Progenitor cell of endocrine pancreas (in vitro differentiated cells): ENCODE measurements around the gene TBX21. TPM values are rescaled to one million over a fixed set of nuclear protein-coding genes. Genes with fewer than 3 reads are reported as not detected.

Experiments
- DNase-seq: peaks from one replicate; pipeline ENCODE4 v3.0.0; 2021; ENCODE audit warnings: low spot score; ENCODE audit not compliant: unreplicated experiment
- H3K27ac Mint-ChIP-seq: 2 replicates; pipeline ENCODE4 v1.8.0; 2021; ENCODE audit warnings: mild to moderate bottlenecking, moderate library complexity, mixed read lengths
- H3K27me3 Mint-ChIP-seq: 2 replicates; pipeline ENCODE4 v1.8.0; 2021; ENCODE audit warnings: mixed read lengths
- H3K36me3 Mint-ChIP-seq: 2 replicates; pipeline ENCODE4 v1.8.0; 2022; ENCODE audit warnings: mixed read lengths; ENCODE audit not compliant: insufficient read depth
- H3K4me1 Mint-ChIP-seq: 2 replicates; pipeline ENCODE4 v1.8.0; 2021; ENCODE audit warnings: low read depth, mixed read lengths
- H3K4me3 Mint-ChIP-seq: 2 replicates; pipeline ENCODE4 v1.8.0; 2021; ENCODE audit warnings: low read depth, mild to moderate bottlenecking, moderate library complexity, mixed read lengths
- H3K9me3 Mint-ChIP-seq: 2 replicates; pipeline ENCODE4 v1.8.0; 2021; ENCODE audit warnings: low read depth, mixed read lengths
- total RNA-seq: library from RNA; stranded (reverse); gene quantifications from 2 replicates; pipeline ENCODE4 v1.2.1, GENCODE V29; 2021
- TF ChIP-seq, protein P1 (sequence below): fragments of 200-600 bp; sonication (generic); IDR thresholded peaks from one replicate; pipeline ENCODE4 v1.5.0; 2021; ENCODE audit warnings: antibody characterized with exemption, mild to moderate bottlenecking; ENCODE audit not compliant: unreplicated experiment

The TBX21 gene
- total RNA-seq, 1 donor from 2014 or later: not detected

DNA sequence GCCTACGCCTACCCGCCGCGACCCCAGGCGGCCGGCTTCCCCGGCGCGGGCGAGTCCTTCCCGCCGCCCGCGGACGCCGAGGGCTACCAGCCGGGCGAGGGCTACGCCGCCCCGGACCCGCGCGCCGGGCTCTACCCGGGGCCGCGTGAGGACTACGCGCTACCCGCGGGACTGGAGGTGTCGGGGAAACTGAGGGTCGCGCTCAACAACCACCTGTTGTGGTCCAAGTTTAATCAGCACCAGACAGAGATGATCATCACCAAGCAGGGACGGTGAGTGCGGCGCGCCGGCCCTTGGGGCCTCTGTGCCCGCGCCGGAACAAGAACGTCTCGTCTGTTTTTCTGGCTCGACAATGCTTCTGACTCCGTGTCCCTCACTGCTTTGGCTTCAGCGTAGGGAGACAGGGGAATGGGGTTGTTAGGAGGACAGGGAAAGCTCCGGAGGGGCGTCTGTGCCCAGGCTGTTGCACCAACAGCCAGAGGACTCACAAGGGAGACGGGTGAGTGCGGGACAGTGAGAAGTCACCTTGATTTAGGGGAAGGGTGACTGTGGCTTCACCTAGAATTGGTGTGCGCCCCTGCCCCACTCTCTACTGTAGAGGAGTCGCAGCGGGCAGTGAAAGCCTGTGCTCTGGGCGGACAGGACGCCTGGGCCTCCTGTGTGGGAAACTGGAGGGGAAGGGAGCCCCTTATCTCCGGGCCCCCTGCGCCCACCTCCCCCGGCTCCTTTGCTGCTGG is 806 bp downstream of the TBX21 start:
- DNase-seq: no peak
- TF ChIP-seq, protein P1, sequence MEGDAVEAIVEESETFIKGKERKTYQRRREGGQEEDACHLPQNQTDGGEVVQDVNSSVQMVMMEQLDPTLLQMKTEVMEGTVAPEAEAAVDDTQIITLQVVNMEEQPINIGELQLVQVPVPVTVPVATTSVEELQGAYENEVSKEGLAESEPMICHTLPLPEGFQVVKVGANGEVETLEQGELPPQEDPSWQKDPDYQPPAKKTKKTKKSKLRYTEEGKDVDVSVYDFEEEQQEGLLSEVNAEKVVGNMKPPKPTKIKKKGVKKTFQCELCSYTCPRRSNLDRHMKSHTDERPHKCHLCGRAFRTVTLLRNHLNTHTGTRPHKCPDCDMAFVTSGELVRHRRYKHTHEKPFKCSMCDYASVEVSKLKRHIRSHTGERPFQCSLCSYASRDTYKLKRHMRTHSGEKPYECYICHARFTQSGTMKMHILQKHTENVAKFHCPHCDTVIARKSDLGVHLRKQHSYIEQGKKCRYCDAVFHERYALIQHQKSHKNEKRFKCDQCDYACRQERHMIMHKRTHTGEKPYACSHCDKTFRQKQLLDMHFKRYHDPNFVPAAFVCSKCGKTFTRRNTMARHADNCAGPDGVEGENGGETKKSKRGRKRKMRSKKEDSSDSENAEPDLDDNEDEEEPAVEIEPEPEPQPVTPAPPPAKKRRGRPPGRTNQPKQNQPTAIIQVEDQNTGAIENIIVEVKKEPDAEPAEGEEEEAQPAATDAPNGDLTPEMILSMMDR: no peak
- H3K4me3 Mint-ChIP-seq: peak overlapping the region; percentile 35
- H3K27ac Mint-ChIP-seq: no peak overlapping the region
- peaks cover 76% of the 10 kb centered on the region for H3K27me3 Mint-ChIP-seq
- H3K36me3 Mint-ChIP-seq: no peaks in the 10 kb centered on the region
- H3K4me1 Mint-ChIP-seq: peaks cover 3% of the 10 kb centered on the region
- H3K9me3 Mint-ChIP-seq: no peaks in the 10 kb centered on the region

DNA sequence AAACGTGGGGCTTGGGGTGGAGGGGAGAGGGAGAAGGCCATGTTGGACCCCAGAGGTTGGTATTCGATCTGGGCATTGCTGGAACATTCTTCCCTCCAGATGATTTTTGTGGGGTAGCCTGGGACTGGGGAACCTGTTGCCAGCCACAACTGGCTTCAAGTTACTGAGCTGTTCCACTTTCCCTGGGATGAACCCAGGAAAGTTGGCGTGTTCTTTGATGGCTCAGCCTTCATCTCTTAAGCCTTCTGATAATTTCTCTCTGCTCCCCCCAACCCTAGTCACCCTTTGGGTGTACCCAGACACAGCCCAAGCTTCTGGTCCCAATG is 2.1 kb downstream of the TBX21 start:
- Mint-ChIP-seq H3K36me3 (no peaks in the 10 kb centered on the region), H3K4me1 (peaks cover 3% of the 10 kb centered on the region), H3K4me3 (no peak overlapping the region), H3K27me3 (peaks cover 71% of the 10 kb centered on the region), H3K27ac (no peak overlapping the region), H3K9me3 (no peaks in the 10 kb centered on the region)
- no peak for DNase-seq
- TF ChIP-seq, protein P1: no peak

DNA sequence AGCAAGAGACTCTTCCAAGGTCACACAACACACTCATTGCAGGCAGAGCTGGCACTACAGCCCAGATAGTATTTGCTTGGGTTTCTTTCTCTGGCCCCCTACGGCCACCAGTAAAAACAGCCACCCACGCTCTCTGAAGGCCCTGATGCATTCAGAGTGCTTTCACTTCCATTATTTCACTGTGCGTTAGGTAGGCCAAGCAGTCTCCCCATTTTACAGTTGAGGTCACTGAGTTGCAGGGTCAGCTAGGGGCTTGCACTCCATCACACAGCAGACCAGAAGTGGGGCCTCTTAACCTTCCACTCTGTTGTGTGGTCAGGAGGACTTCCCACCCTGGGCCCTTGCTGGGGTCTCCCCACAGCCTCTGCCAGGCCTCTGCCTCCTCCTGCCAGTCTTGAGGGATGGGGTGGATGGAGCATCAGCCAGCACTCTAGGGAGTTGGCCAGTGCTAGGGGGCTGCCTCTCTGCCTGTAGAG is 2.5 kb downstream of the TBX21 start:
- Mint-ChIP-seq H3K27ac (no peak overlapping the region), H3K4me3 (no peak overlapping the region), H3K36me3 (no peaks in the 10 kb centered on the region), H3K4me1 (peaks cover 3% of the 10 kb centered on the region), H3K9me3 (no peaks in the 10 kb centered on the region), H3K27me3 (peaks cover 69% of the 10 kb centered on the region)
- no peak for DNase-seq
- TF ChIP-seq, protein P1: no peak

DNA sequence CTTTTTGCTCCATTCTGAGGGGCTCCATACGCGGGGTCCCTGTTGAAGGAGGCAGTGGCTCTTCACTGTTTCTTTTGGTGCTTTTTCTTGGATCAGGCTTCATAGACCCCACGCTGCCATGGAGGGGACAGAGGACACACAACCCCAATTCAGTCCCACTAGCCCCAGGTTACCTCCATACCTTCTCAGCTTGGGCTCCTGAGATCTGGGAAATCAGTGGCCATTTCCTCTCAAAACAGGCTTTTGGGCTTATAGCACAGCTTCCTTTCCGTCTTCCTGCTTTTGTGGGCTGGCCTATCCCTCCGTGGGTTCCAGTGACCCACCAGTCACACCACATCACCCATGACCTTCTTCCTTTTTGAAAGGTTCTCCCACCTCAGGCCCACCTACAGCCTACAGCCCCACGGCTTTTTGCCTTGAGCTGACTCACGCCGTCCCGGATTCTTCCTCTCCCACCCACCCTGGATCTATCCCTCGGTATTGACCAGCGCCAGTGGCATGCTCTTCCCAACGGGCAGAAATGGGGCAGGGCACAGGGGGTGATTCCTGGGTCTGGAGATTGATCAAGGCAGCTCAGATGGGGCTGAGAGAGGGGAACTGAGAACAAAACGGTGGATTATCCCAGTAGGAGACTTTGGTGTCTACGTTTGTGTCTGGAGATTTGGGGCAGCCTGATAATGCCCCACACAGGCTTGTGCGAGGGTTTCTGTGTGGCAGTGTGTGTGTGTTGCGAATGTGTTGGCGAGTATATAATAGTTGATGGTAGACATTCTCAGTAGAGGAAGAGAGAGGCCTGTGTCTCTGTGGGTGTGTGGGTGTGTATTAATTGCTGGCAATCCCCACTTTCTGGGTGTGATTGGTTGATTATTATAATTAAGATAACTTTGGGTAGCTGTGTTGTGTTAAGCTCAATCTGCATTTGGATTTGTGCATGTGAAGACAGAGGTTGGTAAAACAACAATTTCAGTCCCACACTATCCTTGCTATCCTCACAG is 3.8 kb downstream of the TBX21 start:
- TF ChIP-seq, protein P1: no peak
- Mint-ChIP-seq H3K4me1 (peaks cover 3% of the 10 kb centered on the region), H3K27me3 (peaks cover 71% of the 10 kb centered on the region), H3K27ac (no peak overlapping the region), H3K36me3 (no peaks in the 10 kb centered on the region), H3K4me3 (no peak overlapping the region), H3K9me3 (no peaks in the 10 kb centered on the region)
- DNase-seq: no peak

DNA sequence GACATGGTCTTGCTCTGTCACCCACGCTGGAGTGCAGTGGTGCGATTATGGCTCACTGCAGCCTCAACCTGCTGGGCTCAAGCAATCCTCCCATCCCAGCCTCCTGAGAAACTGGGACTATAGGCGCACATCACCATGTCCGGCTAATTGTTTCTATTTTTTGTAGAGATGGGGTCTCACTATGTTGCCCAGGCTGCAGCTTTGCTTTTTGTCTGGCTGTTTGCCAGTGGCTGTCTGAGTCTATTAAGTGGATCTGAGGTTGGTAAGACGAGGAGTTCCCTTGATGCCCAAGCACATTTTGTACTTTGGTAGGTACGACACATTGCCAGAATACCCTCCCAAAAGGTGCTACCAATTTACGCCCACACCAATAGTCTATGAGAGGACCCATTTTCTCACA is 5.1 kb downstream of the TBX21 start:
- Mint-ChIP-seq H3K27me3 (peaks cover 65% of the 10 kb centered on the region), H3K4me1 (peaks cover 1% of the 10 kb centered on the region), H3K27ac (no peak overlapping the region), H3K9me3 (no peaks in the 10 kb centered on the region), H3K36me3 (no peaks in the 10 kb centered on the region), H3K4me3 (no peak overlapping the region)
- TF ChIP-seq, protein P1: no peak
- DNase-seq: no peak
